ENCODE results near the gene EIF4E2.

Gene EIF4E2

GRCh38 chr2:232543491-232543890, 7.0 kb upstream of the EIF4E2 start:
- TF ChIP-seq EZH2 (optimal IDR thresholded peaks at IDR 0.05; ENCODE audit: low read depth, low read length) (no peak), EZH2phosphoT487 (IDR thresholded peaks at IDR 0.05; ENCODE audit: low read length) (no peak)
- TF ChIP-seq, protein P1, sequence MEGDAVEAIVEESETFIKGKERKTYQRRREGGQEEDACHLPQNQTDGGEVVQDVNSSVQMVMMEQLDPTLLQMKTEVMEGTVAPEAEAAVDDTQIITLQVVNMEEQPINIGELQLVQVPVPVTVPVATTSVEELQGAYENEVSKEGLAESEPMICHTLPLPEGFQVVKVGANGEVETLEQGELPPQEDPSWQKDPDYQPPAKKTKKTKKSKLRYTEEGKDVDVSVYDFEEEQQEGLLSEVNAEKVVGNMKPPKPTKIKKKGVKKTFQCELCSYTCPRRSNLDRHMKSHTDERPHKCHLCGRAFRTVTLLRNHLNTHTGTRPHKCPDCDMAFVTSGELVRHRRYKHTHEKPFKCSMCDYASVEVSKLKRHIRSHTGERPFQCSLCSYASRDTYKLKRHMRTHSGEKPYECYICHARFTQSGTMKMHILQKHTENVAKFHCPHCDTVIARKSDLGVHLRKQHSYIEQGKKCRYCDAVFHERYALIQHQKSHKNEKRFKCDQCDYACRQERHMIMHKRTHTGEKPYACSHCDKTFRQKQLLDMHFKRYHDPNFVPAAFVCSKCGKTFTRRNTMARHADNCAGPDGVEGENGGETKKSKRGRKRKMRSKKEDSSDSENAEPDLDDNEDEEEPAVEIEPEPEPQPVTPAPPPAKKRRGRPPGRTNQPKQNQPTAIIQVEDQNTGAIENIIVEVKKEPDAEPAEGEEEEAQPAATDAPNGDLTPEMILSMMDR (IDR thresholded peaks at IDR 0.05; ENCODE audit: low read length) = no peak
- DNase-seq = no peak

DNA sequence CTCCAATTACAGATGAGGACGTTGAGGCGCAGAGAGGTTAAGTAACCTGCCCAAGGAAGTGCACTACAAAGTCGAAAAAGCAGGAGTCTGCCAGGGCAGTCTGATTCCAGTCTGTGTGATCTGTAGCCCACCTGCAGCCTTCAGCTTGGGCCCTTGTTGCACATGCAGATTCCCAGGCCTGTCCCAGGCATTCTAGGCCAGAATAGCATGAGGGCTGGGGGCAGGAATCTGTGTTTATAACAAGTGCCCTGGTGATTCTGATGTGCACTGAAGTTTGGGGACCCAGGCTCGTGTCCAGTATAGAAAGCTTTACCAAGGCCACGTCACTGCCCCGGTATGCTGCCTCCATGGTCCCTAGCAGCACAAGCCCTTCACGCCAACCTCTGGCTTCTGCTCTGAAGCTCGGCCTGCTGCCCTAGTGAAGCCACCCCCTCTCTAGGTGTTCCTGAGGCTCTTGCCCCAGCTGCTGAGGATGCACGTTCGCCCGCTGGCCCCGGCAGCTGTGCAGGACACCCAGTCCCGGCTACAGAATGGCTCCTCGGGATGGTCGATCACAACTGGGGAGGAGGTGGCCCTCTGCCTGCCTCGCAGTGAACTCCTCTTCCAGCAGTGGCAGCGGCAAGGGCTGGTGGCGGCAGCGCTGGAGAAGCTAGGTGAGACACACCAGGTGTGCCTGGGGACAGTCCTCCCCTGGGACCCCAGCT, 6.4 kb upstream of the EIF4E2 start:
- no peaks in the 10 kb centered on the region for H3K36me3 ChIP-seq (replicated peaks; ENCODE audit: insufficient read depth, low read length)
- H3K4me2 ChIP-seq (ENCODE audit: low read depth, low read length) = no peak overlapping the region
- H3K27ac ChIP-seq (ENCODE audit: low read length) = no peak overlapping the region
- no peak overlapping the region for H3K4me3 ChIP-seq (ENCODE audit: low read length)
- H3K79me2 ChIP-seq (ENCODE audit: low read length) = no peaks in the 10 kb centered on the region
- no peaks in the 10 kb centered on the region for H3K9me3 ChIP-seq (replicated peaks; ENCODE audit: insufficient read depth, low read length)
- no peaks in the 10 kb centered on the region for H4K20me1 ChIP-seq (ENCODE audit: insufficient read depth, low read length)
- H2AFZ ChIP-seq (ENCODE audit: low read length) = no peak overlapping the region
- no peaks in the 10 kb centered on the region for H3K27me3 ChIP-seq (replicated peaks; ENCODE audit: insufficient read depth, low read length)
- no peaks in the 10 kb centered on the region for H3K4me1 ChIP-seq (ENCODE audit: low read length)
- DNase-seq = no peak
- TF ChIP-seq EZH2 (optimal IDR thresholded peaks at IDR 0.05; ENCODE audit: low read depth, low read length) = no peak
- TF ChIP-seq EZH2phosphoT487 (IDR thresholded peaks at IDR 0.05; ENCODE audit: low read length) = no peak
- TF ChIP-seq, protein P1 (IDR thresholded peaks at IDR 0.05; ENCODE audit: low read length) = no peak
- no peaks in the 10 kb centered on the region for H3F3A ChIP-seq (ENCODE audit: insufficient read depth, low read length)
- no peaks in the 10 kb centered on the region for H3K9me2 ChIP-seq (replicated peaks; ENCODE audit: insufficient read depth, low read length)
- H3K9ac ChIP-seq (ENCODE audit: low read length) = no peak overlapping the region

More at GRCh38 chr2:232543491-232543890, 7.0 kb upstream of the EIF4E2 start:
- H3K9me2 ChIP-seq (replicated peaks; ENCODE audit: insufficient read depth, low read length) = no peaks in the 10 kb centered on the region
- H3K27ac ChIP-seq (ENCODE audit: low read length) = no peak overlapping the region
- H3K36me3 ChIP-seq (replicated peaks; ENCODE audit: insufficient read depth, low read length) = no peaks in the 10 kb centered on the region
- H3K4me1 ChIP-seq (ENCODE audit: low read length) = no peaks in the 10 kb centered on the region
- no peaks in the 10 kb centered on the region for H3K9me3 ChIP-seq (replicated peaks; ENCODE audit: insufficient read depth, low read length)
- no peaks in the 10 kb centered on the region for H3K79me2 ChIP-seq (ENCODE audit: low read length)
- no peaks in the 10 kb centered on the region for H4K20me1 ChIP-seq (ENCODE audit: insufficient read depth, low read length)
- no peak overlapping the region for H3K9ac ChIP-seq (ENCODE audit: low read length)
- peaks cover under 1% of the 10 kb centered on the region; the same call in 1 of the 2 replicates for H3K27me3 ChIP-seq (replicated peaks; ENCODE audit: insufficient read depth, low read length)
- no peak overlapping the region for H3K4me3 ChIP-seq (ENCODE audit: low read length)
- no peak overlapping the region for H2AFZ ChIP-seq (ENCODE audit: low read length)
- H3K4me2 ChIP-seq (ENCODE audit: low read depth, low read length) = no peak overlapping the region
- H3F3A ChIP-seq (ENCODE audit: insufficient read depth, low read length) = no peaks in the 10 kb centered on the region

DNA sequence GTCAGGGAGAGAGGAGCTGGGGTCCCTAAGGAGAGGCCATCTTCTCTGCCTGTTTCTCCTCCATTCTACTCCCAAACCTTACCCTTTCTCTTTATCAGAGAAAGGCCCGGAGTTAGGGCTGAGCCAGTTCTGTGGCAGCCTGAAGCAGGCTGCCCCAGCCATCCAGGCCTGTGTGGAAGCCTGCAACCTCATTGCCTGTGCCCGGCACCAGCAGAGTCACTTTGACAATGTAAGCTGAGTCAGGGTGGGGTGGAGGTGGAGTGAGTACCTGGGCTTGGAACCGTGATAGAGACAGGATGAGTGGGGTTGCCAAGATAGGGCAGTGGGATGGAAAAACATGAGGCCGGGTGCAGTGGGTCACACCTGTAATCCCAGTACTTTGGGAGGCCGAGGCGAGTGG, 5.8 kb upstream of the EIF4E2 start:
- Histone ChIP-seq H3K27ac (ENCODE audit: low read length) (no peak overlapping the region), H3F3A (ENCODE audit: insufficient read depth, low read length) (no peaks in the 10 kb centered on the region), H3K36me3 (replicated peaks; ENCODE audit: insufficient read depth, low read length) (no peaks in the 10 kb centered on the region), H3K9me2 (replicated peaks; ENCODE audit: insufficient read depth, low read length) (no peaks in the 10 kb centered on the region), H3K27me3 (replicated peaks; ENCODE audit: insufficient read depth, low read length) (no peaks in the 10 kb centered on the region), H2AFZ (ENCODE audit: low read length) (no peak overlapping the region), H3K4me1 (ENCODE audit: low read length) (no peaks in the 10 kb centered on the region), H3K4me3 (ENCODE audit: low read length) (no peak overlapping the region), H3K79me2 (ENCODE audit: low read length) (peaks cover 3% of the 10 kb centered on the region), H3K9ac (ENCODE audit: low read length) (no peak overlapping the region), H4K20me1 (ENCODE audit: insufficient read depth, low read length) (no peaks in the 10 kb centered on the region), H3K4me2 (ENCODE audit: low read depth, low read length) (no peak overlapping the region), H3K9me3 (replicated peaks; ENCODE audit: insufficient read depth, low read length) (no peaks in the 10 kb centered on the region)
- DNase-seq = no peak
- no peak for TF ChIP-seq EZH2phosphoT487 (IDR thresholded peaks at IDR 0.05; ENCODE audit: low read length)
- TF ChIP-seq, protein P1 (IDR thresholded peaks at IDR 0.05; ENCODE audit: low read length) = no peak
